HG03159 (cell line): ENCODE measurements around the gene RNF207.

Source experiments
- ATAC-seq: cut with Tn5 transposase; IDR thresholded peaks from one replicate; pipeline ENCODE4 v1.9.1; 2021; ENCODE audit warnings: mild to moderate bottlenecking, moderate library complexity; ENCODE audit not compliant: unreplicated experiment

The RNF207 gene, protein sequence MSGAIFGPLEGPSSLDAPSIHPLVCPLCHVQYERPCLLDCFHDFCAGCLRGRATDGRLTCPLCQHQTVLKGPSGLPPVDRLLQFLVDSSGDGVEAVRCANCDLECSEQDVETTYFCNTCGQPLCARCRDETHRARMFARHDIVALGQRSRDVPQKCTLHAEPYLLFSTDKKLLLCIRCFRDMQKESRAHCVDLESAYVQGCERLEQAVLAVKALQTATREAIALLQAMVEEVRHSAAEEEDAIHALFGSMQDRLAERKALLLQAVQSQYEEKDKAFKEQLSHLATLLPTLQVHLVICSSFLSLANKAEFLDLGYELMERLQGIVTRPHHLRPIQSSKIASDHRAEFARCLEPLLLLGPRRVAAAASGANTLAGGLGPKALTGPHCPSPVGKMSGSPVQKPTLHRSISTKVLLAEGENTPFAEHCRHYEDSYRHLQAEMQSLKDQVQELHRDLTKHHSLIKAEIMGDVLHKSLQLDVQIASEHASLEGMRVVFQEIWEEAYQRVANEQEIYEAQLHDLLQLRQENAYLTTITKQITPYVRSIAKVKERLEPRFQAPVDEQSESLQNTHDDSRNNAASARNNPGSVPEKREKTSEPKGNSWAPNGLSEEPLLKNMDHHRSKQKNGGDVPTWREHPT

DNA sequence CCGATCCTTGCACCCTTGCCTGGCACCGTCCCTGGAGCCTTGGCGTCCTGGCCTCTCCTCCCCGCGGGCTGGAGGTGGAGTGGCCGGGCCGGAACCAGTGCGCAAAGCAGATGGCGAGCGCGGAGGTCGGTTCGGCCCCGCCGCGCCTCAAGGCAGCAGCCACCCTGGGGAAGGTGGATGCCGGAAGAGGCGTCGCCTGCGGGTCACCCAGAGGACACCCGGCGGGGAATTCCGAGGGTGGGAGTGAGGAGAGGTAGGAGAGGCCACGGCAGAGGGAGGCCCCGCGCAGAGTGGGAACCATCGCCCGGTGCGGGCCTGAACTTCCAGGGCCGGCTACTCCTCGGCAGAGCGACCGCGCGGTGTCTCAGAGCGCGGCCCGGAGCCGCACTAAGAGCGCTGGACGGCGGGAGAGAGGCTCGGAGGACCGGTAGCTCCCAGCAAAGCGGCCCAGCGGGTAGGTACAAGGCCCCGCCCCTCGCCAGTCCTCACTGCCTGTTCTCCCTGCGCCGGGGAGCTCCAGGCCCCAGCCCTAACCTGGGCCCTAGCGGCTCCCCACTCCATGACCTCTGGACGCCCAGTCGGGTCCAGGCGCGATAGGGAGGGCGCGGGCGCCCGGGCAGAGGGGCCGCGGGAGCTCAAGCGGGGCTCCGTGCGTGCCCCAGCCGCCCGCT is at the start of gene RNF207:
RNF207 (plus strand) TSS at position 271 of the 671 bp plus-strand sequence. CDS start 417 bp downstream, outside the sequence.
- peak; percentile 56 for ATAC-seq

DNA sequence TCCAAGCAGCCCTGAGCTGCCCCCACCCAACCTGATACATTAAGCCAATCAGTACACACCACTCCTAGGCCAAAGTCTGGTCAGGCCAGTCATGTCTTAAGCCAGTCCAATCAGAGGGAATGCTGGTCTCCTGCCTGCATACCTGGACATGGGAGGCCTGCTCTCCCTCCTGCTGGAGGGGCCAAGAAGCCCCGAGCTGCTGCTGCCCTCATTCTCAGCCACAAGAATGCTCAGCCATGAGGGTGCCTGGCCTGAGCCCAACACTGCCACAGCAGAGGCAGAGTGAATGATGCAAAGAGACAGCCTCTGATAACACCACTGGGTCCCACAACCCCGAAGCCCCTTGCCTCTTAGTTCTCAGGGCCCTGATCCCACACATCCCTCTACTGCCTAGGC is 48.8 kb upstream of the RNF207 start:
- ATAC-seq: no peak

DNA sequence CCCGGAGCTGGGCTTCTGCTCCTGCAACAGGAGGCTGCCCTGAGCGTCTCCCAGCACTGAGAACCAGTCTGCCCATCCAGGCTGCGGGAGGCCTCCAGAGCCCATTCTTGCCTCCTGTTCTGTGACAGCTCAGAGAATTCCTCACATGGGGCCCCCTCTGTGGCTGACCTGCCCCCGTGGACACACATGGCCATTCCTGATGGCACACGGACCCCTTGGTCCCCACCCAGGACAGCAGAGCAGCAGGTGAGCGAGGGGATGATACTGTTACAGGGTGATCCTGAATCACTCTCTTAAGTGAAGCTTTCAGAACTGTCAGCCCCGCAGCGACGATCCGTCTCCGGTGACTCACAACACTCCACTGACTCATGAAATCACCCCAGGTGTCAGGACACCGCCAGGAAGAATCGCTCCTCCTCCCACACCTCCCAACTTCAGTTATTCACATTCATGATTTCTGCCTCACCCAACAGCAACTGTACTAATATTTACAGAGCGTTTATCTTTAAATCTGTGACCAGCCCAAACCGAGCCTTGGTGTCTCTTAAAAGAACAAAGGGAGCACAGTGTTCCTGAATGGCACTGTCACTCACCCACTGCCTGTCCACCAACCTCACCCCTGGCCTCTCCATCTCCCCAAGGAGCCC is 48.3 kb upstream of the RNF207 start:
- ATAC-seq: no peak

DNA sequence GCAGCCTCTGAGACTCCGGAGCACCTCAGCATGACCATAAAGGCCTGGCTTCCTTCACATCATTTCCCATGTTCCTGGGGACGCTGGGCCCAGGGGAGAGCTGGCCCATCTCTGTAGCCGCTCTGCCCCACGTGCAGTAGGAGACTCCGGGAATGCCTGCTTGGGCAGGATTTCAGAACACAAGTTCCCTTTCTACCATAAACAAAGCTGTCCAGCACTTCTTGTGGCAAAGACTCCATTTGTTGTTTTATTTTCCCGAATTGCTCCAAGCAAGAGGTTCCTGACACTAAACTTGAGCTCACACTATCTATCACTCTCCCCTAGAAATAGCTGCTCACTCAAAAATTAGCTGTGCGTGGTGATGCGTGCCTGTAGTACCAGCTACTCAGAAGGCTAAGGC is 47.7 kb upstream of the RNF207 start:
- no peak for ATAC-seq

DNA sequence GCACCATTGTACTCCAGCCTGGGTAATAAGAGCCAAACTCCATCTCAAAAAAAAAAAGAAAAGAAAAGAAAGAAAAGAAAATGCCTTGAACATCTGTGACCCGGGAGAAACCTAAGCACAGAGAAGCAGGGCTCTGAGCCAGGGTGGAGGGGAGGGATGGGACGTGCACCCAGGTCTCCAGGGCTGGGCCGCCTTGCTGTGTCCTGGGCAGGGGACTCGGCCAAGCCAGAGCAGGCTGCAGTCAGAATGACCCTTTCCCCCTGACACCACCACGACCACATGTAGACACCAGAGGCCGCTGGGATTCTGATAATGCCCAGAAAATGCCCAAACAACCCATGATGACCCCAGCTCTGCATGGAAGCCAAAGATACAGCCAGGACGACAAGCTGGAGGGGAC is 43.6 kb upstream of the RNF207 start:
- ATAC-seq: no peak

DNA sequence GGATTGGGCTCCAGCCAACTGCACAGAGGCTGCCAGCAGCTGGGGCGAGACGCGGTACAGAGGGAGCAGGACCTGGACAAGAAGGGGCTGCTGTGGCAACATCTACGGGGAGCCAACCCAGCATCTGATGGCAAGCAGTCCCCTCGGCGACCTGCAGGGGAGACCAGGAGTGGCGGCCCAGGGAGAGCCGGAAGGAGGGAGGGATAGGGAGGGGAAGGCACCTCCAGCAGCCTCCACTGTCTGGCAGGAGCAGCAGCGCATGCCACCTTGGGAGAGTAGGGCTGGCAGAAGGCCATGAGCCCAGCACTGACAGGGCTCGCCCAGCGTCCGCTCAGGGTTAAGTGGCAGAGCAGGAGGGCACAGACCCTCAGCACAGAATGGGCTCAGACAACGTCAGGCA is 43.1 kb upstream of the RNF207 start:
- ATAC-seq: no peak

DNA sequence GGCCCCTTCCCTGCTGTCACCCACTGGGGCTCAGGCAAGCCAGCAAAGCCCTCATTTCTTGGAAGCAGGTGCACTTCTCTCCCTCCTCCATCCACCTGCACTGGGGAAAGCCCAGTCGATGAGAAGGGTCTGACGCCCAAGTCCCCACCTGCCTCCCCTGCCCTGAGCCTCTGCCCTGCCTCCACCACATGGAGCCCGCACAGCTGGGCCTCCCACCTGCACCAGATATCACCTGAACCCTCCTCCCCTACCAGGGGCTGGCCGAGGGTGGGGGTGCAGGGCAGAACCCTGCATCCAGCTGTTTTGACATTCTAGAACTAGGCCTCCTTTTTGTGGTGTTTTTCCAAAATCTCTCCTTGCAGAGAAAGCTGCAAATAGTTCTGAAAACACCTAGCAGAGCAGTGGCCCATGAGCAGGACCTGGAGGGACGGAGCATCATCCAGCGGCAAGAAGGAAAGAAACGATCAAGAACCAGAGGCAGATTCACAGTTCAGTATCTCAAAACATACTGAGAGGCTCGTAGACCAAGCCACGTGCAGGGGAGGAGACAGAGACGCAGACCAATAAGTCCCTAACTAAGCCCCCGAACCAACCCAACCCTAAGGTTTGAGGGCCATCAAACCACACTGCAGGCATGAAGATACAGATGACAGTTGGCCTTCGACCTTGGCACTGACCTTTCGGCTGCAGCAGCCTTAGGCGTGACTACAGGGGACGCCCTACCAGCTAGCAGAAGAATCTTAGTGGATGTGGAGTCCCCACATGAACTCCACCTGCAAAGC is 42.5 kb upstream of the RNF207 start:
- no peak for ATAC-seq

DNA sequence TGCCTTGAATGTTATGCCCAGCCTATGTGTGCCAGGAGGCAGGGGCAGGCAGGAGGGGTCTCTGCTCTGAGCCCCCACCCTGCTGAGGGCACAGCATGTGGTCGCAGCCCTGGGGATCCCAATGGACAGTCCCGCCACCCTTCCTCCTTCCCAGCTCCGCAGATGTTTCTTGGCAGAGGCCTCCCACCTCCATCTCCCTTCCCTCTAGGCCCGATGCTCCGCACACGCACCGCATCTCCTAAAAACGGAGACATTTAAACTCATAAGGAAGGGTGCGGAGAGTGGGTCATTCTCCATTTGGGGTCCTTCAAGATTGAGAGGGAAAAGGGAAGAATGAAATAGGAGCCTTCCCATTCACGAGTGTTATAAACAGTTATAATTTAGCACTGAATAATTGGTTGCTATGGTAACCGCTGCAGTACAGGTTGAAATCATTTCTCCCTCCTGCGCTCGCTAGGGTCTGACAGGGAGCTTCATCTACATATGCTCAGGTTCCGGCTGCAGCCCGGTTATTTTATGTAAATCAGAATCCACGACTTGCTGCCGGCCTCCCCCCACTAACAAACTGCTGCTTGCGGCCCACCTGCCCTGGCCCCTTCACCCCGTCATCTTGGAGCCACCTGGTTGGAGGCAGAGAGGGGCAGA is 41.8 kb upstream of the RNF207 start:
- no peak for ATAC-seq

DNA sequence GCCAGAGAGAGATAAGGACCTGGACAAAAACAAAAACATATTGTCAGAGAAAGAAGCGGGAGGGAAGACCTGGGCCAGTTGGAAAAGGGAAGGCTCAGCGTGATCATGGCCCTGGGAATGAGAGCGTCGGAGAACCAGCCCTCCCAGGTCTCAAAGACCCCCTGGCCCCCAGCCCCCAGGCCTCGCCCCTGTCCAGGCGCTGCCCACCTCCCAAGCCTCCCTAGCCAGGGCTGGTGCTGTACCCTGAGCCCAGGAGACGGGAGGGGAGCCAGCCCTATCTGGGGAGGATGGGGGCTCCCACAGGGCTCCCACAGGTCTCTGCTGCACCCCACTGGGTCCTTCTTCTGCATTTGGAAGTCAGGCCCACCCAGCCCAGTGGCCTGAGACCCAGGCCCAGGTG is 40.9 kb upstream of the RNF207 start:
- ATAC-seq: no peak

DNA sequence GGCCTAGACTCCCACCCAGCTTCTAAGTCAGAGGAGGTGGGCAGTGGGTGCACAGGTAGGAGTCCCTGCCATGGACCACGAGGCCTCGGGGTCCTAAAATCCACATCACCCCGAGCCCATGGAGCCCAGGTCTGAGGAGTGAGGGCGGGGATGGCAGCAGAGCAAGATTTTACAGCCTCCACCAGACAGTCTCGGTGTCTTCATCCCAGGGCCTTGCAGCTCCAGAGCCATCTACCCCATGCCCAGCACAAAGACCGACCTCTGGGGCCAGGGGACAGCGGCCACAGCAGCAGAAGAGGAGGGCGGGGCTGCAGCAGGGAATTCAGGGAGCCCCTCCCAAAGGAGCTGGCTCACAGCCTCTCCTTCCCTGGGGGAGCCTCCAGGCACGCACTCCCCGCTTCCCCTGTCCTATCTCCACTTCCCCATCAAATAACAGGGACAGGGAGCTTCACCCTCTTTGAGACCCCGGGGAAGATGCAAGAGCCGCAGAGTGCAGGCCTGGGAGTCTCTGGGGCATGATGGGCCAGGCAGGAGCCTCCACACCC is 40.4 kb upstream of the RNF207 start:
- ATAC-seq: no peak

DNA sequence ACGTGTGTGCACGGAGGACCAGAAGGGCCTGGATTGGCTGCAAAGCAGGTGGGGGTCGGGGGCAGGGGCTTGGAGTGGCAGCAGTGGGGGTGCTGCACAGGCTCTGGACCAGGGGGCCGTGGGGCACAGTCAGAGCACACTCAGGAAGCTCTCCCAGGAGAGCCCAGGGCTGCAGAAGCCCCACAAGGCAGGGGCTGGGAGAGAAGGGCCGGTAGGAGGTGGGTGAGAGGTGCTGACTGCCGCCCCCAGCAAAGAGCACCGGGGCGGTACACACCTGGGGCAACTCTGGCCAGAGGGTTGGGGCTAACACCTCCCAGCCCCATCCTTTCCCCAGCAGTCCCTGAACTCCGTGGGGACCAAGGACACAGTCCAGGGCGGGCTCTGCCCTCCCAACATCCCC is 39.7 kb upstream of the RNF207 start:
- no peak for ATAC-seq

DNA sequence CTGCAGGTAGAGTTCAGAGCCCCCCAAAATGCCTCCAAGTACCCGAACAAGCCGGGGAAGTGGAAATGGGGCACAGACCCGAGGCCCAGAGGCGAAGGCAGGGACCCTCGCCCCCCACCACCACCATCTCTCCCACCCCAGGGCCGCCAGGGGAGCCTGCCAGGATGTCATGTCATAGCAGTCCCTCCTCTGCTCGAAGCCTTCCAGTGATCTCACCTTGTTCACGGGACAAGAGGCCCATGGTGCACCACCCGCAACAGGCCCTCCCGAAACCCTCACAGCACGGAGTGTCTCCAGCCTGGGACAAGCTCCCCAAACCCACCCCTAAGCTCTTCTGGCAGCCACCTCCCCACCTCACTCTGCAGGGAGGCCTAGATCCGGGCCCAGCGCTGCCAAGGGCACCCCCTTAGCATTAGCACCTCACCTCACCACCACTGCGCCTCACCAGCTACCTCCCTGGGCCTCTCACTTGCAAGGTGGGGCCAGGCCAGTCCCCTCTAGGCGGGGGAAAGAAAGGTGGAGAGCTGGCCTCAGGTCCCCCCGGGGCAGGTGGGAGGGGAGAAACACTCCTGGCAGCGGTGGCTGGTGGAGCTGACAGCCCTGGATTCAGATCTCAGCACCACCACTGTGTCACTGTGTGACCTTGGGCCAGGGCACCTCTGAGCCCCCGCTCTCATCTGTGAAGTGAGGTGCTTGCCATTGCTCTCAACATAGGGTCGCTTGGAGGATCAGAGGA is 39.1 kb upstream of the RNF207 start:
- no peak for ATAC-seq

DNA sequence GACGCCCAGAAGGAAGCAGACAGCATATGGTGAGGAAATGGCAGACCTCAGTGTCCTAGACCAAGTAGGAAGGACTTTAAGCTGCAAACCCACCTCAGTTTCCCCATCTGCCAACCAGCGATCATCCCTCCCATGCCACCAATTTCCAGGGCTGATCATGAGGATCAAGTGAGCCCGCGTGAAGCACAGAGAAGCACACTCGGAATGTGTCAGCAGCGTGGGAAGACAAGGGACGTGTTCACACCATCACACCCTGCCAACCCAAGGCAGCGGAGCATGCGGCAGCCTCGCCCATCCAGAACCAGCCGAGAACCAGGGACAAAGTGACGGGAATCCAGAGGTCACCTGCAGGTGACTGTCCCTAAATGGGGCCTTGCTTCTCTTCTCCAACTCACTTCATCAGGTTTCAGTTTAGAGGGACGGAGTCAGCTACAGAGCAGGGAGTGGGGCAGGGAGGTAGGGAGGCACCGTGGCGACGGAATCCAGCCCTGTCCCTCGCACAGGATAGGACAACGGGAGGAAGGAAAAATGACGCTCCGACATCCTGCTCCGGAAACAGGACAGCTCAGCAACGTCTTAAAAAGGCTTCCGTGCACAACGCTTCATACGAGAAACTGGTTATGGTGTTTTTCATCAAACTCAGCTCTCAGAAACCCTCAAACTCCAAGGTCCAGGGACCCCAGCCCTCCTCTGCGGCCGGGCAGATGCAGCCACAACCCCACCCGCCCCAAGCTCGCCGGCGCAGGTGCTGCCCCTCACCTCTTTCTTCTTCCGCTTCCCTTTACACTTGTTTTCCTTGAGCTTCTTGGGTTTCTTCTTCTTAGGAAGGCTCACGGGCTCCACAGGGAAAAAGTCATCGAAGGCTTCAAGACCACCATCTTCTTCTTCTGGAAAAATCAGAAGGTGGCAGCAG is 38.3 kb upstream of the RNF207 start:
- no peak for ATAC-seq

DNA sequence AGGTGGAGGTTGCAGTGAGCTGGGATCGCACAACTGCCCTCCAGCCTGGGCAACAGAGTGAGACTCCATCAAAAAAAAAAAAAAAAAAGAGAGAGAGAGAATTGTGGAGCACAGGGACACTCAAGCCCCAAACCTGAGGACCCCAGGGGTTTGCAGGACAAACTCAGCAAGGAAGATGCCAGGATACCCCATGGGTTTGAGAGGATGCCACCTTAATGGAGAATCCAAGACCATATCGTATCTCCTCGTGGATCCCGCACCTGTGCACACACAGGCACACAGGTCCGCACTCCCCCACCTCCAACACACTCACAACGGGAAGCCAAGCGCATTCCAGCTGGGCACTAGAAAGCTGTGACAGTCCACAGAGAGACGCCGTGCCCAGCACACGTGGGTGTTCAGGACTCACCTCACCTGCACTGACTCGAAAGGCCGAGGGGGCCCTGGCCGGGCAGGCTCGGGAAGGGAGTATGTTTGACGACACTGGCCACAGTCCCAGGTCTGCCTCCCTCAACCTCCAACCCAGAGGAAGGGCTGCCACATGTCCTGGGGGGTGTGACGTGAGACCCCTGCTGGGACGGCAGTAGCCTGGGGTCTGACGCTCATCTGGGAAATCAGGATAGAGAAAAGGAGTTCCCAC is 36.9 kb upstream of the RNF207 start:
- no peak for ATAC-seq

DNA sequence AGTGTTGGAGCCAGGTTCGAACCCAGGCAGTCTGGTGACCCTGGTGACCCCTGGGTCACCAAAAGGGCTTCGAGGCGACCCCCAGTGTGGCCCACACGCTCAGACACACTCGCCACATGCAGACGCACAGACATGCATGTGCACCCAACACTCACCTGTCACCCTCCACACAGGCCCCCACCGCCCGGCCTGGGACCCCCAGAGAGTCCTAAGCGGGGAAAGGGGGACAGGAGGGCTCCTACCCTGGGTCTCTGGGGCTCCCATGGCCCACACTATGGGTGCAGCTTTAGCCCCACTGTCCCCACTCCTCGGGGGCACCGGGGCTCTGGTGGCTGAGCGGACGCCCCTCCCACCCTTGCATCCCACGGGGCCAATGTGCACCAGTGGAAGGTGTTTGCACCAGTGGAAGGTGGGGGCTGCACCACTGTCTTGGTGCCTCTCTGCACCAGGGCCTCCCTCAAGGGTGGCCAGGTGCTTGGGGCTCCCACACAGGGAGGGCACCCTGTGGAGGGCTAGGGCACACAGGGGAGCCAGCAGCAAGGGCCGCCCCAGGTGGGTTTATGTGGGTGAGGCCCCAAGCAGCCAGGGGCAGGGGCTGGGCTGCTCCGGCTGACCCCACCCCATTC is 35.7 kb upstream of the RNF207 start:
- no peak for ATAC-seq

DNA sequence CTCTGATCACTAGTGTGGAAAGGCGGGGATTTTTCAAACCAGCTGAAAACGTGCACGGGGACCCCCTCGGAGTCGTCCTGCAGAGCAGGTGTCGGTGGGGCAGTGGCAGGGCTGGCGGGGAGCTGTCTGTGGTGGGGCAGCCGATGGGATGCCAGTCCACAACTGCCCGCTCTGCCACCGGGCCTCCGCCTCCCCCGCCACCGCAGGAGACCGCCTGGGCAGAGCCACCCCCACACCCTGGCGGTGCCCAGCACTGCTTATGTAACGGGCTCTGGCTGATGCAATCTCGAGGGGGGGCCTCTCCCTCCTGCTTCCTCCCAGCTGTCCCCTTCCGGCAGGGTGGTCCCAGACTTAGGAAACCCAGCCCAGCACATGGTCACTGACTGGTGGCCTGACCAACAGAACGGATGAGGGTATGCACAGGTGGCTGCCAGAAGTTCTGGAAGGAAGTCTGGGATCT is 35.1 kb upstream of the RNF207 start:
- ATAC-seq: no peak

DNA sequence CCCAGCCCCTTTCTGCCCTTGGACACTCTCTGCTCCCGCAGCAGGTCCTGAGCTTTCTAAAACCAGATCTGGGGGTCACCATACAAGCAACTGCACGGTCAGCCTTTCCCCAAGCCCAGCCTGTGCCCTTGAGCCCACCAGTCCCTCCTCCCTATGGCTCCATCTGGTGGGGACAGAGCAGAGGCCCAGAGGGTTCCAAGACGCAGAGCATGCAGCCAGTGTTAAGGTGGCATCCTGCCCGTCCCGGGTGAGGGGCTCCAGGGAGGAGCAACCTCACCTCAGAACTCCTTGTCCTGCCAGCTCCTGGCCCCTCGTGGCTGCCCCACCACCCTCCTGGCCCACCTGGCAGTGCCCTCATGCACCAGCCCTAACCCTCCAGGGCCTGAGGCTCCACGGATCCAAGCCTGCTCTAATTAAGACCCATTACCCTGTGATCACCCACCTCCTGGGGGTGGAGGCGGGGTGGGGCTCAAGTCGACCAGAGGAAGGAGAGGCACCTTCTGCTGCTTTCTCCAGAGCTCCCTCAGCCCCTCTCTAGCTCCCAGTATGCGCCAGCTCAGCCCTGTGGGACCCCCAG is 34.3 kb upstream of the RNF207 start:
- no peak for ATAC-seq
